NB4 (cell line): ENCODE data around the gene CCBE1.

Experiments used
- DNase-seq: peaks from one replicate; pipeline ENCODE4 v3.0.0; 2010; ENCODE audit warnings: low read depth
- H3K4me3 ChIP-seq: one replicate; pipeline ENCODE4 v1.5.1; 2011; ENCODE audit warnings: mild to moderate bottlenecking, low read depth, low read length, moderate library complexity
- MYC ChIP-seq: IDR thresholded peaks from 2 replicates; pipeline ENCODE4 v1.6.1; 2011; ENCODE audit warnings: low read depth, low read length
- POLR2A ChIP-seq: IDR thresholded peaks from 2 replicates; pipeline ENCODE4 v1.6.1; 2011; ENCODE audit warnings: mild to moderate bottlenecking; ENCODE audit not compliant: insufficient read length; ENCODE audit errors: extremely low read depth
- TF ChIP-seq, protein P1 (sequence below): IDR thresholded peaks from one replicate; pipeline ENCODE4 v1.5.1; 2012; ENCODE audit warnings: low read depth, low read length
- TF ChIP-seq, protein P2 (sequence below): IDR thresholded peaks from 2 replicates; pipeline ENCODE4 v1.6.1; 2011; ENCODE audit warnings: low read depth, low read length

The CCBE1 gene

DNA sequence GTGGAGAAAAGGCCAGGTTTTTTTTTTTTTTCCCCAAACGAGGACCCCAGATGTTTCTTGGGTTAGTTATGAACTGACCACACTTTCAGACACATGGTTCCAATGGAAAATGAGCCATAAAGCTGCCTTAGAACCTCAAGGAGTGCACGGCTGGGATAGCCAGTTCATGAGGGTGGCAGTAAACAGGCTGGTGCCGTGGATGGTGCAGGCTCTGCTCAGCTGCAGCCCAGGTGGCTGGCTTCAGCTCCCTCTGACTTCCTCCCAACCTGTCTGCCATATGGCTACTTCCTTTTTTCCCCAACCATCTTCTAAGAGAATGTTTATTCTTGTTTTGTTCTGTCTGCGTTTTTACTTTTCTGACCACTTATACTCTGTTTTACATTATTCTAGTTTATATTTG, 228.4 kb downstream of the CCBE1 start:
- DNase-seq, result no peak
- H3K4me3 ChIP-seq, result no peak overlapping the region
- no peak for TF ChIP-seq MYC
- TF ChIP-seq, protein P1, sequence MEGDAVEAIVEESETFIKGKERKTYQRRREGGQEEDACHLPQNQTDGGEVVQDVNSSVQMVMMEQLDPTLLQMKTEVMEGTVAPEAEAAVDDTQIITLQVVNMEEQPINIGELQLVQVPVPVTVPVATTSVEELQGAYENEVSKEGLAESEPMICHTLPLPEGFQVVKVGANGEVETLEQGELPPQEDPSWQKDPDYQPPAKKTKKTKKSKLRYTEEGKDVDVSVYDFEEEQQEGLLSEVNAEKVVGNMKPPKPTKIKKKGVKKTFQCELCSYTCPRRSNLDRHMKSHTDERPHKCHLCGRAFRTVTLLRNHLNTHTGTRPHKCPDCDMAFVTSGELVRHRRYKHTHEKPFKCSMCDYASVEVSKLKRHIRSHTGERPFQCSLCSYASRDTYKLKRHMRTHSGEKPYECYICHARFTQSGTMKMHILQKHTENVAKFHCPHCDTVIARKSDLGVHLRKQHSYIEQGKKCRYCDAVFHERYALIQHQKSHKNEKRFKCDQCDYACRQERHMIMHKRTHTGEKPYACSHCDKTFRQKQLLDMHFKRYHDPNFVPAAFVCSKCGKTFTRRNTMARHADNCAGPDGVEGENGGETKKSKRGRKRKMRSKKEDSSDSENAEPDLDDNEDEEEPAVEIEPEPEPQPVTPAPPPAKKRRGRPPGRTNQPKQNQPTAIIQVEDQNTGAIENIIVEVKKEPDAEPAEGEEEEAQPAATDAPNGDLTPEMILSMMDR, result no peak
- TF ChIP-seq POLR2A, result no peak
- TF ChIP-seq, protein P2, sequence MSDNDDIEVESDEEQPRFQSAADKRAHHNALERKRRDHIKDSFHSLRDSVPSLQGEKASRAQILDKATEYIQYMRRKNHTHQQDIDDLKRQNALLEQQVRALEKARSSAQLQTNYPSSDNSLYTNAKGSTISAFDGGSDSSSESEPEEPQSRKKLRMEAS, result no peak

DNA sequence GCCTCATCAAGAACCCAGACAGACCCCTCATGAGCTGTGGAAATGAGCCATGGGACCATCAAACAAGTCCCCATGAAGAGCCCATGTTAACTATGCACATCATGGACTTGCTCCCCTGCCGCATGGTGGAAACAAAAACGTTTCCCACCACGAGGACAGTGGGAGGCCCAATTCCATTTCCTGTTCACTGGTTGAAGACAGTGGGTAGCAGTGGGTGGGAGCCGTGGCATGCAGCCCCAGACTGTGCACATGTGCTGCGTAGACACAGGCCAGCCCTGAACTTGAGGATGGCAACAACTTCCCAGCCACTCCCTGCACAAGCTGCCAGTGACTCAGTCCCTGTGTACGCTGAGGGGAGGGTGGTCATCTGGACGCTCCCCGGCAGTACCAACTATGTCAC, 229.7 kb downstream of the CCBE1 start:
- DNase-seq, result no peak
- TF ChIP-seq POLR2A, result no peak
- TF ChIP-seq, protein P2, result no peak
- TF ChIP-seq MYC, result no peak
- TF ChIP-seq, protein P1, result no peak
- H3K4me3 ChIP-seq, result no peak overlapping the region

DNA sequence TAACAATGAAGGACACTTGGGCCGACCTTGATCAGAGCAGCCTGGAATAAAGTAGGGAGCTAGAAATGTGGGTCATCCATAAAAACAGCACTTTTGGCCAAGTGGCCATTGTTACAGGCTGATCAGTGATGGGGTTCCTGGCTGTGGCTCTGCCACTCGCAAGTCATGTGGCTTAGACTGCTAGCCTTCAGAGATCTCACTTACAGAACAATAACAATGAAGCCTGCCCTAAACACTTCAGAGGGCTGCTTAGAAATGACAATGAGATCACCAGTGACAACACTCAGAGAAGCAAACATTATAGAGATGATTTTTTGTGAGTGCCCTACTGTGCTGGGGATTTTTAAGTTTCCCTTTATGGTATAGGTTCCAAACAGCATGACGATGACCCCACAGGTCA, 230.2 kb downstream of the CCBE1 start:
- DNase-seq, result no peak
- H3K4me3 ChIP-seq, result no peak overlapping the region
- TF ChIP-seq, protein P1, result no peak
- TF ChIP-seq, protein P2, result no peak
- TF ChIP-seq POLR2A (no peak), MYC (no peak)

DNA sequence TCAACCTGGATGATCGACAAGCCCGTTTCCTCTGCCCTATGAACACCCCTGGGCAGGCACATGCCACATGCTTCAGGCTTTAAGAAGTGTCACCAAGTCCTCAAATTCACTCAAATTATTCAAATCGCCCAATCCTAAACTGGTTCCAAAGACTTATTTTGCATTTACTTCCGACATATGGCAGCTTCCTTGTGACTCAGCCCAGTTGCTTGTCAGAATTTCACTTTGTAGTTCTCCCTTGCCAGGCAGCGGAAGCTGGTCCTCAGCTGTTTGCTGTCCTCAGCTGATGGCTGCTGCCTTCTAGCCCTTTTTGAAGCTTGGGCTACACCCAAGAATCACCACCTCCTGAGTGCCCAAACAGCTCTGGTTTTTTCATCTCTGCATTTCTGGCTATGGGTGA, 232.7 kb downstream of the CCBE1 start:
- H3K4me3 ChIP-seq, result no peak overlapping the region
- TF ChIP-seq, protein P1, result no peak
- TF ChIP-seq POLR2A (no peak), MYC (no peak)
- TF ChIP-seq, protein P2, result no peak
- DNase-seq, result no peak

DNA sequence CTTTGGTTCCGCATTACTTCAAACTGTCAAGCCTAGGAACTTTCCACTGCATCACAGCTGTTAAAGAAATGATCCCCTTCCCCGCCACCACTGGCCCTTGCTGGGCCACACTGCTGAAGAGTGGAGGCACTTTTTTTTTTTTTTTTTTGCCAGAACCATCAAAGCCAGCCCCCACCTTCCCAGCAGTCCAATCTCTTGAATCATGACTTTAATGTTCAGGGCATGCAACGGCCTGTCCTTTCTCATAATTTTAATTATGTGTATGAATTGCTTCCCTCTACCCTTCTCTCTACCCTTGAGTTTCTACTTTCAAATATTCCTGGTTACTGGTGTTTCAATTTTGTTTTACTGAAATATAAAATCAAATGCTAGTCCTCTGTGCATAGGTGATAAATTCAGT, 236.1 kb downstream of the CCBE1 start:
- no peak overlapping the region for H3K4me3 ChIP-seq
- DNase-seq, result no peak
- TF ChIP-seq, protein P2, result no peak
- TF ChIP-seq POLR2A, result no peak
- no peak for TF ChIP-seq MYC
- TF ChIP-seq, protein P1, result no peak

DNA sequence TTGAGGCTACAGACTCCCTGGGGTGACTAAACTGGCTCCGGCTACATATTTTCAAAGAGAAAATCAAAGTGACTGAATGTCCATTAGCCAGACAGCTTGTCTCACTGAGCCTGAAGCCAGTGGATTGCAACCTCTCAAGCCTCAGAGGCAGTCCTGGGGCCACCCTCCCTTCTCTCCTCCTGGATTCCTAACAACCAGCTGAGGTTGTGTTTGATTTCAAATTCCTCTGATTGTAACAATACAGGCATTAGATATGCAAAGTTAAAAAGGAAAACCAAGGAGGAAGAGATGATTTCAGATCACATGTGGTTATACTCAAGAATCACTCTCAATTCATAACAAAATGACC, 237.2 kb downstream of the CCBE1 start:
- DNase-seq, result no peak
- TF ChIP-seq MYC (no peak), POLR2A (no peak)
- TF ChIP-seq, protein P1, result no peak
- TF ChIP-seq, protein P2, result no peak
- no peak overlapping the region for H3K4me3 ChIP-seq
